Neuronal stem cell (in vitro differentiated cells): ENCODE results near the gene ANGEL1.

Experiments
- DNase-seq: peaks from one replicate; pipeline ENCODE4 v3.0.0-alpha.2; 2013; ENCODE audit warnings: low spot score
- H2AFZ ChIP-seq: one replicate; pipeline ENCODE4 v1.6.1; 2013; ENCODE audit warnings: mild to moderate bottlenecking, low read length, inconsistent platforms
- H2AK5ac ChIP-seq: 2 replicates; pipeline ENCODE4 v1.6.1; 2013; ENCODE audit warnings: low read depth, mild to moderate bottlenecking, inconsistent platforms, low read length, moderate library complexity, mixed read lengths
- H2BK120ac ChIP-seq: 2 replicates; pipeline ENCODE4 v1.6.1; 2013; ENCODE audit warnings: low read depth, mild to moderate bottlenecking, inconsistent platforms, low read length, moderate library complexity, mixed read lengths
- H2BK12ac ChIP-seq: one replicate; pipeline ENCODE4 v1.6.1; 2013; ENCODE audit warnings: low read length, inconsistent platforms
- H2BK15ac ChIP-seq: 2 replicates; pipeline ENCODE4 v1.6.1; 2013; ENCODE audit warnings: mild to moderate bottlenecking, low read length, inconsistent platforms, mixed read lengths
- H2BK5ac ChIP-seq: one replicate; pipeline ENCODE4 v1.6.1; 2013; ENCODE audit warnings: inconsistent platforms, mild to moderate bottlenecking, low read length, moderate library complexity
- H3K14ac ChIP-seq: one replicate; pipeline ENCODE4 v1.6.1; 2013; ENCODE audit warnings: low read length, inconsistent platforms
- H3K18ac ChIP-seq: 2 replicates; pipeline ENCODE4 v1.6.1; 2013; ENCODE audit warnings: low read length, inconsistent platforms
- H3K23ac ChIP-seq: 2 replicates; pipeline ENCODE4 v1.6.1; 2013; ENCODE audit warnings: low read depth, mild to moderate bottlenecking, mixed read lengths, low read length, inconsistent platforms; ENCODE audit not compliant: poor library complexity
- H3K27ac ChIP-seq: replicated peaks from 3 replicates; pipeline ENCODE4 v1.5.1; 2013; ENCODE audit warnings: low read length, inconsistent platforms
- H3K27me3 ChIP-seq, 3 experiments: 2 replicates each; pipeline ENCODE4 v1.6.1; 2013; ENCODE audit warnings: low read length in 3 of 3, mild to moderate bottlenecking in 2 of 3, inconsistent platforms in 1 of 3, low read depth in 1 of 3, mixed read lengths in 1 of 3, moderate library complexity in 1 of 3; ENCODE audit not compliant: control insufficient read depth in 3 of 3, insufficient read depth in 3 of 3
- H3K36me3 ChIP-seq, 2 donors: replicated peaks in 1 of 2; 2 replicates each; pipeline ENCODE4 v1.6.1; 2013; ENCODE audit warnings: low read length in 2 of 2; ENCODE audit not compliant: control insufficient read depth in 2 of 2, insufficient read depth in 2 of 2
- H3K4ac ChIP-seq: 2 replicates; pipeline ENCODE4 v1.6.1; 2013; ENCODE audit warnings: inconsistent platforms, mild to moderate bottlenecking, low read length, moderate library complexity
- H3K4me1 ChIP-seq, 2 donors: 1 replicate in 1 of 2; 2 replicates in 1 of 2; pipeline ENCODE4 v1.6.1; 2013; ENCODE audit warnings: low read length in 2 of 2, low read depth in 1 of 2; ENCODE audit not compliant: control insufficient read depth in 2 of 2, insufficient read depth in 1 of 2
- H3K4me2 ChIP-seq: one replicate; pipeline ENCODE4 v1.6.1; 2013; ENCODE audit warnings: mild to moderate bottlenecking, low read length, inconsistent platforms; ENCODE audit not compliant: insufficient read depth, poor library complexity, severe bottlenecking
- H3K4me3 ChIP-seq, 2 donors: 2 replicates each; pipeline ENCODE4 v1.5.1; 2013; ENCODE audit warnings: low read length in 2 of 2, mild to moderate bottlenecking in 2 of 2, inconsistent platforms in 1 of 2, moderate library complexity in 1 of 2
- H3K79me1 ChIP-seq: one replicate; pipeline ENCODE4 v1.6.1; 2013; ENCODE audit warnings: low read depth, mild to moderate bottlenecking, inconsistent platforms, low read length, moderate library complexity
- H3K9ac ChIP-seq: one replicate; pipeline ENCODE4 v1.6.1; 2013; ENCODE audit warnings: mild to moderate bottlenecking, low read depth, low read length, inconsistent platforms; ENCODE audit not compliant: poor library complexity
- H3K9me3 ChIP-seq, 2 donors: replicated peaks in 1 of 2; 2 replicates each; pipeline versions ENCODE3 to v1.6.1; 2013; ENCODE audit warnings: low read length in 2 of 2, mild to moderate bottlenecking in 2 of 2, inconsistent platforms in 1 of 2, low read depth in 1 of 2, mixed read lengths in 1 of 2, moderate library complexity in 1 of 2; ENCODE audit not compliant: control insufficient read depth in 2 of 2, insufficient read depth in 1 of 2
- H4K8ac ChIP-seq: one replicate; pipeline ENCODE4 v1.6.1; 2013; ENCODE audit warnings: low read depth, mild to moderate bottlenecking, inconsistent platforms, low read length, moderate library complexity
- H4K91ac ChIP-seq: one replicate; pipeline ENCODE4 v1.6.1; 2013; ENCODE audit warnings: low read length, low read depth, mild to moderate bottlenecking, inconsistent platforms; ENCODE audit not compliant: poor library complexity
- WGBS, 2 donors: extraction: QIAGEN DNeasy Blood & Tissue Kit; methylation state at CpG; one replicate each; pipeline ENCODE4 v1.1.7; 2013; ENCODE audit warnings: missing lambda C conversion rate in 2 of 2, mixed read lengths in 1 of 2; ENCODE audit not compliant: insufficient read length in 2 of 2, insufficient replicate concordance in 1 of 2; ENCODE audit errors: extremely low coverage in 2 of 2; 5-methylcytosine and 5-hydroxymethylcytosine counted together

The ANGEL1 gene

GRCh38 chr14:76837524-76837923 lies 24.8 kb upstream of the ANGEL1 start:
- H3K36me3 ChIP-seq, result no peaks in the 10 kb centered on the region
- no peak overlapping the region for H3K23ac ChIP-seq
- H3K79me1 ChIP-seq, result no peaks in the 10 kb centered on the region
- no peak overlapping the region for H3K14ac ChIP-seq
- H3K27ac ChIP-seq, result no peak overlapping the region
- H3K27me3 ChIP-seq, result peaks cover 0 to 19% (median 0%) of the 10 kb centered on the region in 3 experiments
- H2BK120ac ChIP-seq, result no peak overlapping the region
- no peak overlapping the region for H4K91ac ChIP-seq
- no CpG with 5 or more reads among the region's 5 CpGs for whole genome bisulfite sequencing, 2 donors
- no peak overlapping the region for H3K4me3 ChIP-seq
- H3K4ac ChIP-seq, result no peak overlapping the region
- no peak overlapping the region for H4K8ac ChIP-seq
- no peaks in the 10 kb centered on the region for H3K9me3 ChIP-seq
- H3K9ac ChIP-seq, result no peak overlapping the region
- no peak overlapping the region for H2BK5ac ChIP-seq
- no peak overlapping the region for H3K4me2 ChIP-seq
- no peak overlapping the region for H3K18ac ChIP-seq
- H2BK15ac ChIP-seq, result no peak overlapping the region
- H2AFZ ChIP-seq, result no peak overlapping the region
- H2BK12ac ChIP-seq, result no peak overlapping the region
- no peak overlapping the region for H2AK5ac ChIP-seq
- DNase-seq, result no peak
- peaks cover 0 to 10% of the 10 kb centered on the region in 2 donors for H3K4me1 ChIP-seq

GRCh38 chr14:76836029-76836630 lies 23.4 kb upstream of the ANGEL1 start:
- Histone ChIP-seq H2BK5ac (no peak overlapping the region), H3K27me3 (peaks cover 0 to 19% (median 0%) of the 10 kb centered on the region in 3 experiments), H4K91ac (no peak overlapping the region), H3K27ac (no peak overlapping the region), H2AFZ (no peak overlapping the region), H2AK5ac (peak overlapping the region; percentile 94), H3K23ac (peak overlapping the region; percentile 69), H2BK15ac (peak overlapping the region; percentile 98), H3K4me3 (no peak overlapping the region), H2BK12ac (peak overlapping the region; percentile 88), H3K4me1 (peaks cover 0 to 10% of the 10 kb centered on the region in 2 donors), H4K8ac (no peak overlapping the region), H3K4ac (no peak overlapping the region), H2BK120ac (no peak overlapping the region), H3K14ac (peak overlapping the region; percentile 47), H3K9me3 (no peaks in the 10 kb centered on the region), H3K79me1 (no peaks in the 10 kb centered on the region), H3K4me2 (no peak overlapping the region), H3K18ac (peak overlapping the region; percentile 73), H3K36me3 (no peaks in the 10 kb centered on the region), H3K9ac (no peak overlapping the region)
- DNase-seq, result no peak
- no CpG with 5 or more reads among the region's 13 CpGs for WGBS, 2 donors

- no peaks in the 10 kb centered on the region for H3K36me3 ChIP-seq
- no peak overlapping the region for H3K4ac ChIP-seq
- H3K9ac ChIP-seq, result no peak overlapping the region
- peaks cover 0 to 26% (median 0%) of the 10 kb centered on the region in 3 experiments for H3K27me3 ChIP-seq
- no CpG with 5 or more reads among the region's 7 CpGs for WGBS, 2 donors
- no peak overlapping the region for H3K4me2 ChIP-seq
- no peak overlapping the region for H2BK5ac ChIP-seq
- no peak overlapping the region for H4K8ac ChIP-seq
- H3K27ac ChIP-seq, result no peak overlapping the region
- H2BK15ac ChIP-seq, result no peak overlapping the region
- H2AFZ ChIP-seq, result no peak overlapping the region
- no peak overlapping the region for H3K18ac ChIP-seq
- H3K79me1 ChIP-seq, result no peaks in the 10 kb centered on the region
- DNase-seq, result no peak
- no peak overlapping the region for H3K14ac ChIP-seq
- peak overlapping the region; percentile 49 for H4K91ac ChIP-seq
- H3K23ac ChIP-seq, result no peak overlapping the region
- no peak overlapping the region for H2BK12ac ChIP-seq
- H3K4me1 ChIP-seq, result peaks cover 4 to 23% of the 10 kb centered on the region in 2 donors
- H3K4me3 ChIP-seq, result no peak overlapping the region
- no peak overlapping the region for H2AK5ac ChIP-seq
- no peaks in the 10 kb centered on the region for H3K9me3 ChIP-seq
- no peak overlapping the region for H2BK120ac ChIP-seq
These were observed 21.6 kb upstream of the ANGEL1 start for GRCh38 chr14:76834241-76834661.

- Histone ChIP-seq H3K79me1 (no peaks in the 10 kb centered on the region), H2AK5ac (no peak overlapping the region), H3K18ac (no peak overlapping the region), H2BK5ac (no peak overlapping the region), H4K91ac (no peak overlapping the region), H3K9me3 (no peaks in the 10 kb centered on the region), H2BK12ac (no peak overlapping the region), H3K4me3 (no peak overlapping the region), H3K9ac (no peak overlapping the region), H3K27me3 (peaks cover 0 to 30% (median 0%) of the 10 kb centered on the region in 3 experiments), H2BK120ac (no peak overlapping the region), H3K36me3 (no peaks in the 10 kb centered on the region), H3K4me2 (no peak overlapping the region), H2AFZ (no peak overlapping the region), H4K8ac (no peak overlapping the region), H3K23ac (no peak overlapping the region), H3K4me1 (peaks cover 4 to 27% of the 10 kb centered on the region in 2 donors), H3K4ac (no peak overlapping the region), H3K14ac (no peak overlapping the region), H2BK15ac (no peak overlapping the region), H3K27ac (no peak overlapping the region)
- WGBS, 2 donors, result no CpG with 5 or more reads among the region's 2 CpGs
- no peak for DNase-seq
These were observed 20.3 kb upstream of the ANGEL1 start for GRCh38 chr14:76833011-76833410.
